Dedifferentiated amniotic fluid mesenchymal stem cell (primary cell): Measurements from ENCODE around the gene PTPRE.

Experiments used
- DNase-seq: peaks from one replicate; pipeline ENCODE4 v3.0.0-alpha.2; 2016; ENCODE audit errors: extremely low spot score

PTPRE gene

GRCh38 chr10:128044961-128045832 is 138.3 kb downstream of the PTPRE start:
- DNase-seq: no peak

- no peak for DNase-seq
Observed at GRCh38 chr10:128045833-128046120, 138.9 kb downstream of the PTPRE start.

GRCh38 chr10:128046156-128046952 is 139.5 kb downstream of the PTPRE start:
- DNase-seq: no peak

- no peak for DNase-seq
Observed at GRCh38 chr10:128046953-128047290, 140.0 kb downstream of the PTPRE start.

GRCh38 chr10:128047351-128047750 is 140.4 kb downstream of the PTPRE start:
- no peak for DNase-seq

- DNase-seq: no peak
Observed at GRCh38 chr10:128047991-128048818, 141.3 kb downstream of the PTPRE start.

GRCh38 chr10:128048819-128049210 is 141.9 kb downstream of the PTPRE start:
- no peak for DNase-seq

- no peak for DNase-seq
Observed at GRCh38 chr10:128049226-128050120, 142.6 kb downstream of the PTPRE start.

GRCh38 chr10:128050121-128050516 is 143.2 kb downstream of the PTPRE start:
- DNase-seq: no peak

GRCh38 chr10:128050936-128051335 is 144.0 kb downstream of the PTPRE start:
- DNase-seq: no peak

- no peak for DNase-seq
Observed at GRCh38 chr10:128051548-128051947, 144.6 kb downstream of the PTPRE start.

- no peak for DNase-seq
Observed at GRCh38 chr10:128052696-128053095, 145.8 kb downstream of the PTPRE start.

- DNase-seq: no peak
Observed at GRCh38 chr10:128053356-128053755, 146.5 kb downstream of the PTPRE start.

GRCh38 chr10:128054163-128054970 is 147.5 kb downstream of the PTPRE start:
- DNase-seq: no peak

GRCh38 chr10:128055061-128055868 is 148.4 kb downstream of the PTPRE start:
- no peak for DNase-seq

GRCh38 chr10:128056303-128057050 is 149.6 kb downstream of the PTPRE start:
- no peak for DNase-seq

- no peak for DNase-seq
Observed at GRCh38 chr10:128058106-128058749, 151.3 kb downstream of the PTPRE start.

- DNase-seq: no peak
Observed at GRCh38 chr10:128058750-128059134, 151.8 kb downstream of the PTPRE start.
